ENCODE results near the gene DENND2C.

- TF ChIP-seq EP300 (conservative IDR thresholded peaks at IDR 0.05; ENCODE audit: poor library complexity, severe bottlenecking) (no peak), EZH2 (IDR thresholded peaks at IDR 0.05; ENCODE audit: borderline replicate concordance, insufficient read depth, low read length, poor library complexity, severe bottlenecking) (no peak), CTCF (IDR thresholded peaks at IDR 0.05; ENCODE audit: poor library complexity, severe bottlenecking) (no peak), MXI1 (conservative IDR thresholded peaks at IDR 0.05; ENCODE audit: poor library complexity, severe bottlenecking) (no peak)
Observed at GRCh38 chr1:114535401-114535800, 134.4 kb downstream of the DENND2C start.
